Measurements from ENCODE around the gene KIF23. TPM values are rescaled to one million over a fixed set of nuclear protein-coding genes. Genes with fewer than 3 reads are reported as not detected.
"Not testable (repeated sequence)": the region's sequence is repeated elsewhere in the genome, so short reads cannot be mapped to it uniquely, and the experiment has no call there.

Gene KIF23
- total RNA-seq, 1 experiment from 2014 or later: 83.7 TPM

DNA sequence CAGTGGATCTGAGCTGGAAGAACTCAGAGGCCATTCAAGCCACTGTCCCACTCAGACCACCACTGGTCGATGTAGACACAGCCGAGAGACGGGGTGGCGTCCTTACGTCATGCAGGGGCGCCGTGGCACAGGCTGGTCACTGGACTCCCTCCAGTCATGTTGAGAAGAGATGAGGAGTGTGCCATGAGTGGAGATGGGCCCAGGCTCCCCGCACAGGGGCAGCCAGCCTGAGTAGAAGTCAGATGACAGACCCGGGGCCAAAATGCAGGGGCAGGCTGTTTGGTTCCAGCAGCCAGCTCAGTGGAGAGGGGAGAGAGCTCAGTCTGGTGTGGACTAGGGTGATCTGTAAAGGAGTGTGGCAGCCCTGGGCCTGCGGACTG, 33.4 kb upstream of the KIF23 start:
- Histone ChIP-seq H3K4me2 (ENCODE audit: low read length) (no peak overlapping the region), H3K27me3 (ENCODE audit: insufficient read depth, low read length) (no peaks in the 10 kb centered on the region), H4K20me1 (ENCODE audit: insufficient read depth) (no peaks in the 10 kb centered on the region), H3K9me3 (ENCODE audit: control insufficient read depth in 1 of 2, insufficient read depth in 1 of 2, low read depth in 1 of 2, low read length in 2 of 2) (no peaks in the 10 kb centered on the region), H2AFZ (ENCODE audit: low read depth, low read length, poor library complexity, severe bottlenecking) (no peak overlapping the region), H3K9me2 (ENCODE audit: insufficient read depth) (no peaks in the 10 kb centered on the region), H3K4me1 (ENCODE audit: control insufficient read depth in 1 of 2, insufficient read depth in 2 of 2, low read length in 2 of 2) (no peaks in the 10 kb centered on the region), H3K36me3 (ENCODE audit: control insufficient read depth in 1 of 2, insufficient read depth in 2 of 2, low read length in 2 of 2) (no peaks in the 10 kb centered on the region; a peak in 1 of 4 replicates), H3K4me3 (replicated peaks in 1 of 2; ENCODE audit: low read depth in 1 of 2, low read length in 2 of 2) (no peak overlapping the region), H3K79me2 (ENCODE audit: insufficient read depth, low read length) (no peaks in the 10 kb centered on the region), H3K27ac (ENCODE audit: low read depth, low read length) (no peak overlapping the region), H3K9ac (ENCODE audit: low read length) (no peak overlapping the region)
- BruUV-seq (replicated peaks): no TSS peak
- 0 out of 2 replicates have a peak, but pooled peaks have one; percentile 11 for ATAC-seq
- intact Hi-C loops (cut with micrococcal nuclease): no loop called here
- ChIA-PET RAD21 (ENCODE audit: low non-redundant PET in 1 of 2, low total read pairs in 2 of 2, uncharacterized antibody in 2 of 2, unreplicated experiment in 2 of 2) (no interaction called here), POLR2A (no interaction called here), CTCF (no interaction called here)
- no peak for DNase-seq (ENCODE audit: low read depth, low spot score)
- TF ChIP-seq CBX3 (IDR thresholded peaks at IDR 0.05; ENCODE audit: low read depth): no peak
- TF ChIP-seq, protein P1, sequence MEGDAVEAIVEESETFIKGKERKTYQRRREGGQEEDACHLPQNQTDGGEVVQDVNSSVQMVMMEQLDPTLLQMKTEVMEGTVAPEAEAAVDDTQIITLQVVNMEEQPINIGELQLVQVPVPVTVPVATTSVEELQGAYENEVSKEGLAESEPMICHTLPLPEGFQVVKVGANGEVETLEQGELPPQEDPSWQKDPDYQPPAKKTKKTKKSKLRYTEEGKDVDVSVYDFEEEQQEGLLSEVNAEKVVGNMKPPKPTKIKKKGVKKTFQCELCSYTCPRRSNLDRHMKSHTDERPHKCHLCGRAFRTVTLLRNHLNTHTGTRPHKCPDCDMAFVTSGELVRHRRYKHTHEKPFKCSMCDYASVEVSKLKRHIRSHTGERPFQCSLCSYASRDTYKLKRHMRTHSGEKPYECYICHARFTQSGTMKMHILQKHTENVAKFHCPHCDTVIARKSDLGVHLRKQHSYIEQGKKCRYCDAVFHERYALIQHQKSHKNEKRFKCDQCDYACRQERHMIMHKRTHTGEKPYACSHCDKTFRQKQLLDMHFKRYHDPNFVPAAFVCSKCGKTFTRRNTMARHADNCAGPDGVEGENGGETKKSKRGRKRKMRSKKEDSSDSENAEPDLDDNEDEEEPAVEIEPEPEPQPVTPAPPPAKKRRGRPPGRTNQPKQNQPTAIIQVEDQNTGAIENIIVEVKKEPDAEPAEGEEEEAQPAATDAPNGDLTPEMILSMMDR (IDR thresholded peaks at IDR 0.05 in 2 of 3, conservative IDR thresholded peaks at IDR 0.05 in 1 of 3; ENCODE audit: borderline replicate concordance in 1 of 3, insufficient read depth in 1 of 3, low read depth in 2 of 3, low read length in 2 of 3): no peak
- TF ChIP-seq TCF7L2 (IDR thresholded peaks at IDR 0.05; ENCODE audit: borderline replicate concordance, extremely low read depth, insufficient read depth, insufficient read length): no peak

DNA sequence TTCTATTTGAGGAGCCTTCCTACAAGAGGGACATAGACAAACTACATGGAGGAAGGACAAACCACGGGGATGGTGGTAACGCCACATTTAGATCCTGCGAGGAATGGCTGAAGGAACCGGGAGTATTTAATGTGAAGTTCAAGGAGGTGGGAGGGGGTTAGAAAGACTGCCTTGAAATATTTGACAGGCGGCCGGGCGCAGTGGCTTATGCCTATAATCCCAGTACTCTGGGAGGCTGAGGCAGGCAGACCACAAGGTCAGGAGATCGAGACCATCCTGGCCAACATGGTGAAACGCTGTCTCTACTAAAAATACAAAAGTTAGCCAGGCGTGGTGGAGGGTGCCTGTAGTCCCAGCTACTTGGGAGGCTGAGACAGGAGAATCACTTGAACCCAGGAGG, 32.0 kb upstream of the KIF23 start:
- H3K4me1 ChIP-seq (ENCODE audit: control insufficient read depth in 1 of 2, insufficient read depth in 2 of 2, low read length in 2 of 2); H3K27me3 ChIP-seq (ENCODE audit: insufficient read depth, low read length); CTCF ChIA-PET; H3K4me3 ChIP-seq (replicated peaks in 1 of 2; ENCODE audit: low read depth in 1 of 2, low read length in 2 of 2); H4K20me1 ChIP-seq (ENCODE audit: insufficient read depth); POLR2A ChIA-PET; H3K36me3 ChIP-seq (ENCODE audit: control insufficient read depth in 1 of 2, insufficient read depth in 2 of 2, low read length in 2 of 2); H3K9me2 ChIP-seq (ENCODE audit: insufficient read depth); H3K9me3 ChIP-seq (ENCODE audit: control insufficient read depth in 1 of 2, insufficient read depth in 1 of 2, low read depth in 1 of 2, low read length in 2 of 2); intact Hi-C loops (cut with micrococcal nuclease); BruUV-seq (replicated peaks); H3K27ac ChIP-seq (ENCODE audit: low read depth, low read length); H3K9ac ChIP-seq (ENCODE audit: low read length); ATAC-seq; H3K4me2 ChIP-seq (ENCODE audit: low read length); H2AFZ ChIP-seq (ENCODE audit: low read depth, low read length, poor library complexity, severe bottlenecking); RAD21 ChIA-PET (ENCODE audit: low non-redundant PET in 1 of 2, low total read pairs in 2 of 2, uncharacterized antibody in 2 of 2, unreplicated experiment in 2 of 2); H3K79me2 ChIP-seq (ENCODE audit: insufficient read depth, low read length); DNase-seq (ENCODE audit: low read depth, low spot score): not testable (repeated sequence)

DNA sequence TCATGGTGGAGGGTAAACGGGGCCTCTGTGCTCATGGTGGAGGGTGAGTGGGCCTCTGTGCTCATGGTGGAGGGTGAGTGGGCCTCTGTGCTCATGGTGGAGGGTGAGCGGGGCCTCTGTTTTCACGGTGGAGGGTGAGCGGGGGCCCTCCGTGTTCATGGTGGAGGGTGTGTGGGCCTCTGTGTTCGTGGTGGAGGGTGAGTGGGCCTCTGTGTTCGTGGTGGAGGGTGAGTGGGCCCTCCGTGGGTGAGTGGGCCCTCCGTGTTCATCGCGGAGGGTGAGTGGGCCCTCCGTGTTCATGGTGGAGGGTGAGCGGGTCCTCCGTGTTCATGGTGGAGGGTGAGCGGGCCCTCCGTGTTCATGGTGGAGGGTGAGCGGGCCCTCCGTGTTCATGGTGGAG, 30.1 kb upstream of the KIF23 start:
- H3K27ac ChIP-seq (ENCODE audit: low read depth, low read length); DNase-seq (ENCODE audit: low read depth, low spot score); H3K9ac ChIP-seq (ENCODE audit: low read length); H3K9me3 ChIP-seq (ENCODE audit: control insufficient read depth in 1 of 2, insufficient read depth in 1 of 2, low read depth in 1 of 2, low read length in 2 of 2); POLR2A ChIA-PET; intact Hi-C loops (cut with micrococcal nuclease); H3K4me3 ChIP-seq (replicated peaks in 1 of 2; ENCODE audit: low read depth in 1 of 2, low read length in 2 of 2); H3K79me2 ChIP-seq (ENCODE audit: insufficient read depth, low read length); H3K4me1 ChIP-seq (ENCODE audit: control insufficient read depth in 1 of 2, insufficient read depth in 2 of 2, low read length in 2 of 2); H3K27me3 ChIP-seq (ENCODE audit: insufficient read depth, low read length); H4K20me1 ChIP-seq (ENCODE audit: insufficient read depth); BruUV-seq (replicated peaks); H3K36me3 ChIP-seq (ENCODE audit: control insufficient read depth in 1 of 2, insufficient read depth in 2 of 2, low read length in 2 of 2); ATAC-seq; H2AFZ ChIP-seq (ENCODE audit: low read depth, low read length, poor library complexity, severe bottlenecking); CTCF ChIA-PET; H3K4me2 ChIP-seq (ENCODE audit: low read length); H3K9me2 ChIP-seq (ENCODE audit: insufficient read depth); RAD21 ChIA-PET (ENCODE audit: low non-redundant PET in 1 of 2, low total read pairs in 2 of 2, uncharacterized antibody in 2 of 2, unreplicated experiment in 2 of 2): not testable (repeated sequence)

Measured in HCT116 (cell line).